Thyroid gland (tissue), 4 donors: ENCODE data around the gene ATG4D. TPM values are rescaled to one million over a fixed set of nuclear protein-coding genes. Genes with fewer than 3 reads are reported as not detected.

Source experiments
- DNase-seq, 2 donors: peaks; one replicate each; pipeline ENCODE4 v3.0.0-alpha.2; 2019
- H3K27ac ChIP-seq, 3 donors: fragments of 200-600 bp; sonication (generic); 1 replicate in 2 of 3; 2 replicates in 1 of 3; pipeline ENCODE4 v1.5.1; 2016 to 2019; ENCODE audit warnings: mild to moderate bottlenecking in 1 of 3, moderate library complexity in 1 of 3
- H3K27me3 ChIP-seq: fragments of 200-600 bp; sonication (generic); one replicate; pipeline ENCODE4 v1.5.1; 2019
- H3K36me3 ChIP-seq, 2 donors: fragments of 200-600 bp; sonication (generic); one replicate each; pipeline ENCODE4 v1.5.1; 2016 to 2019
- H3K4me1 ChIP-seq, 2 donors: fragments of 200-600 bp; sonication (generic); one replicate each; pipeline ENCODE4 v1.5.1; 2017 to 2019
- H3K4me3 ChIP-seq, 3 donors: fragments of 200-600 bp; sonication (generic); replicated peaks in 1 of 3; 1 replicate in 2 of 3; 2 replicates in 1 of 3; pipeline ENCODE4 v1.5.1; 2016; ENCODE audit warnings: mild to moderate bottlenecking in 1 of 3
- H3K9me3 ChIP-seq: fragments of 200-600 bp; sonication (generic); one replicate; pipeline ENCODE4 v1.5.1; 2017
- CTCF ChIP-seq, 6 experiments: fragments of 200-600 bp in 3 of 6; fragments of 450-650 bp in 3 of 6; sonication (generic) in 3 of 6; IDR thresholded peaks; one replicate each; pipeline ENCODE4 v1.5.1; 2016 to 2019; ENCODE audit warnings: antibody characterized with exemption in 6 of 6, mild to moderate bottlenecking in 2 of 6, inconsistent platforms in 1 of 6, moderate library complexity in 1 of 6
- POLR2A ChIP-seq, 2 donors: fragments of 450-650 bp; IDR thresholded peaks; one replicate each; pipeline ENCODE4 v1.6.1; 2017; ENCODE audit warnings: antibody characterized with exemption in 2 of 2, mild to moderate bottlenecking in 2 of 2, moderate library complexity in 1 of 2
- WGBS, 2 donors: methylation state at CpG; one replicate each; pipeline ENCODE4 v1.1.5; 2017; 5-methylcytosine and 5-hydroxymethylcytosine counted together
- intact Hi-C: fragments of 100-400 bp; cut with DNase I; formaldehyde crosslinking; loops from one replicate; pipeline ENCODE4 v1.15.1; 2023
- total RNA-seq, 4 donors: library from RNA; depleted of rRNA; stranded (reverse); fragments of >200 nt; gene quantifications; one replicate each; pipeline ENCODE4 v1.2.3, GENCODE V29; 2016

Gene ATG4D
- total RNA-seq, 4 donors from 2014 or later, result 28.4 to 37.0 (median 31.3) TPM

GRCh38 chr19:10544242-10544752 is 593 bp downstream of the ATG4D start:
- TF ChIP-seq POLR2A (IDR thresholded peaks at IDR 0.05) (no peak), CTCF (IDR thresholded peaks at IDR 0.05) (no peak)

GRCh38 chr19:10544753-10545251 is 1.1 kb downstream of the ATG4D start:
- peaks cover 12 to 14% of the 10 kb centered on the region in 2 donors for H3K4me1 ChIP-seq
- WGBS, 2 donors, result 49% methylated on average over 5 to 17 of the region's 23 CpGs
- H3K36me3 ChIP-seq, result peaks cover 20 to 27% of the 10 kb centered on the region in 2 donors
- intact Hi-C loops, result no loop called here
- no peaks in the 10 kb centered on the region for H3K27me3 ChIP-seq
- no peak for TF ChIP-seq POLR2A (IDR thresholded peaks at IDR 0.05)
- no peak for TF ChIP-seq CTCF (IDR thresholded peaks at IDR 0.05)
- H3K4me3 ChIP-seq, result peak overlapping the region; percentile 91 to 94 (median 92)
- peak overlapping the region in 2 of 3 donors; percentile 36 to 81 for H3K27ac ChIP-seq
- no peaks in the 10 kb centered on the region for H3K9me3 ChIP-seq
- peak; percentile 17 to 29 for DNase-seq

More at GRCh38 chr19:10544242-10544752, 593 bp downstream of the ATG4D start:
- H3K4me3 ChIP-seq, result peak overlapping the region; percentile 91 to 94 (median 92)
- peak overlapping the region; percentile 81 to 85 (median 83) for H3K27ac ChIP-seq
- H3K27me3 ChIP-seq, result no peaks in the 10 kb centered on the region
- H3K36me3 ChIP-seq, result peaks cover 15 to 22% of the 10 kb centered on the region in 2 donors
- peaks cover 12 to 14% of the 10 kb centered on the region in 2 donors for H3K4me1 ChIP-seq
- intact Hi-C loops, result no loop called here
- 9 to 23% methylated on average over 4 to 21 of the region's 22 CpGs for WGBS, 2 donors
- DNase-seq, result peak; percentile 69
- no peaks in the 10 kb centered on the region for H3K9me3 ChIP-seq

- TF ChIP-seq POLR2A (IDR thresholded peaks at IDR 0.05) (no peak), CTCF (IDR thresholded peaks at IDR 0.05) (no peak)
- Histone ChIP-seq H3K27ac (no peak overlapping the region), H3K4me1 (peaks cover 12 to 14% of the 10 kb centered on the region in 2 donors), H3K36me3 (peaks cover 31 to 34% of the 10 kb centered on the region in 2 donors), H3K27me3 (no peaks in the 10 kb centered on the region), H3K4me3 (no peak overlapping the region), H3K9me3 (no peaks in the 10 kb centered on the region)
- intact Hi-C loops, result no loop called here
- WGBS, 2 donors, result 74 to 92% methylated on average over 4 to 13 of the region's 17 CpGs
- no peak for DNase-seq
Measured at GRCh38 chr19:10546817-10547216, 3.1 kb downstream of the ATG4D start.

- Histone ChIP-seq H3K27me3 (no peaks in the 10 kb centered on the region), H3K4me3 (no peak overlapping the region), H3K36me3 (peaks cover 51 to 52% of the 10 kb centered on the region in 2 donors), H3K9me3 (no peaks in the 10 kb centered on the region), H3K27ac (no peak overlapping the region), H3K4me1 (peaks cover 10 to 14% of the 10 kb centered on the region in 2 donors)
- DNase-seq, result no peak
- TF ChIP-seq CTCF (IDR thresholded peaks at IDR 0.05), result no peak
- no peak for TF ChIP-seq POLR2A (IDR thresholded peaks at IDR 0.05)
- WGBS, 2 donors, result 93 to 95% methylated on average over 18 of the region's 18 CpGs
- intact Hi-C loops, result no loop called here
Measured at GRCh38 chr19:10548746-10549276, 5.1 kb downstream of the ATG4D start.

GRCh38 chr19:10549733-10550132 is 6.0 kb downstream of the ATG4D start:
- intact Hi-C loops, result no loop called here
- peaks cover 6 to 10% of the 10 kb centered on the region in 2 donors for H3K4me1 ChIP-seq
- DNase-seq, result no peak
- no peak overlapping the region for H3K27ac ChIP-seq
- peaks cover 56 to 62% of the 10 kb centered on the region in 2 donors for H3K36me3 ChIP-seq
- 89 to 98% methylated on average over 7 of the region's 7 CpGs for WGBS, 2 donors
- no peak for TF ChIP-seq CTCF (IDR thresholded peaks at IDR 0.05)
- TF ChIP-seq POLR2A (IDR thresholded peaks at IDR 0.05), result no peak
- H3K4me3 ChIP-seq, result no peak overlapping the region
- H3K27me3 ChIP-seq, result no peaks in the 10 kb centered on the region
- H3K9me3 ChIP-seq, result no peaks in the 10 kb centered on the region
